HEK293 (cell line): ENCODE measurements around the gene UQCRFS1.

Source experiments
- CTCF ChIA-PET: fragments of 350-600 bp; formaldehyde crosslinking; extraction: SDS; loops from one replicate; lab custom pipeline; 2021; ENCODE audit warnings: antibody characterized with exemption; lab: Yijun Ruan, JAX
- POLR2A ChIA-PET: fragments of 300-600 bp; formaldehyde crosslinking; extraction: SDS; loops from one replicate; lab custom pipeline; 2020; ENCODE audit warnings: antibody characterized with exemption, inconsistent platforms; lab: Yijun Ruan, JAX
- H3K27ac ChIP-seq: fragments of 200-500 bp; sonication (Bioruptor generic); 2 replicates; pipeline ENCODE4 v1.5.1; 2014; ENCODE audit warnings: low read depth, low read length, control low read depth, inconsistent platforms; ENCODE audit errors: extremely low read depth
- H3K36me3 ChIP-seq, 2 experiments: fragments of 200-500 bp in 1 of 2; sonication (Bioruptor generic) in 1 of 2; 1 replicate in 1 of 2; 2 replicates in 1 of 2; pipeline ENCODE4 v1.5.1; 2014 to 2017; ENCODE audit warnings: inconsistent platforms in 2 of 2, low read length in 2 of 2; ENCODE audit not compliant: control insufficient read depth in 2 of 2, insufficient read depth in 1 of 2
- H3K4me1 ChIP-seq: fragments of 200-500 bp; sonication (Bioruptor generic); 2 replicates; pipeline ENCODE4 v1.5.1; 2014; ENCODE audit warnings: mild to moderate bottlenecking, low read length, inconsistent platforms; ENCODE audit not compliant: control insufficient read depth, insufficient read depth
- H3K4me3 ChIP-seq: 2 replicates; pipeline ENCODE4 v1.5.1; 2011; ENCODE audit warnings: low read depth, mild to moderate bottlenecking, control low read depth, low read length, moderate library complexity
- H3K9me3 ChIP-seq: fragments of 200-500 bp; sonication (Bioruptor generic); 2 replicates; pipeline ENCODE4 v1.5.1; 2014; ENCODE audit warnings: low read depth, low read length, inconsistent platforms; ENCODE audit not compliant: control insufficient read depth, insufficient read depth
- BCL6B ChIP-seq: fragments of 450-650 bp; formaldehyde crosslinking; IDR thresholded peaks from 2 replicates; pipeline ENCODE4 v1.5.1; 2017; ENCODE audit warnings: missing biosample characterization, missing genetic modification characterization
- GLI4 ChIP-seq: fragments of 450-650 bp; formaldehyde crosslinking; IDR thresholded peaks from 2 replicates; pipeline ENCODE4 v1.5.1; 2016; ENCODE audit warnings: missing biosample characterization, missing genetic modification characterization
- GLIS2 ChIP-seq: fragments of 450-650 bp; formaldehyde crosslinking; IDR thresholded peaks from 2 replicates; pipeline ENCODE4 v1.5.1; 2016; ENCODE audit warnings: missing biosample characterization, missing genetic modification characterization
- KLF7 ChIP-seq: fragments of 450-650 bp; formaldehyde crosslinking; IDR thresholded peaks from 2 replicates; pipeline ENCODE4 v1.5.1; 2016; ENCODE audit warnings: missing biosample characterization, missing genetic modification characterization, borderline replicate concordance
- KLF8 ChIP-seq: fragments of 450-650 bp; formaldehyde crosslinking; IDR thresholded peaks from 2 replicates; pipeline ENCODE4 v1.5.1; 2016; ENCODE audit warnings: missing biosample characterization, missing genetic modification characterization
- OSR2 ChIP-seq: fragments of 450-650 bp; formaldehyde crosslinking; IDR thresholded peaks from 2 replicates; pipeline ENCODE4 v1.5.1; 2016; ENCODE audit warnings: missing biosample characterization, missing genetic modification characterization
- OVOL3 ChIP-seq: fragments of 450-650 bp; formaldehyde crosslinking; IDR thresholded peaks from 2 replicates; pipeline ENCODE4 v1.5.1; 2016; ENCODE audit warnings: missing biosample characterization, missing genetic modification characterization
- SP7 ChIP-seq: fragments of 450-650 bp; formaldehyde crosslinking; IDR thresholded peaks from 2 replicates; pipeline ENCODE4 v1.5.1; 2016; ENCODE audit warnings: missing biosample characterization, missing genetic modification characterization
- TRIM28 ChIP-seq: IDR thresholded peaks from 2 replicates; pipeline ENCODE4 v1.6.1; 2011; ENCODE audit warnings: low read length, control low read depth, borderline replicate concordance
- ZBTB20 ChIP-seq: fragments of 450-650 bp; formaldehyde crosslinking; IDR thresholded peaks from 2 replicates; pipeline ENCODE4 v1.5.1; 2016; ENCODE audit warnings: missing biosample characterization, missing genetic modification characterization
- ZBTB7A ChIP-seq: fragments of 450-650 bp; formaldehyde crosslinking; IDR thresholded peaks from 2 replicates; pipeline ENCODE4 v1.5.1; 2016; ENCODE audit warnings: low read depth, missing biosample characterization, missing genetic modification characterization
- ZNF132 ChIP-seq: fragments of 450-650 bp; formaldehyde crosslinking; IDR thresholded peaks from 2 replicates; pipeline ENCODE4 v1.5.1; 2017; ENCODE audit warnings: missing biosample characterization, missing genetic modification characterization, borderline replicate concordance
- ZNF16 ChIP-seq: fragments of 450-650 bp; formaldehyde crosslinking; IDR thresholded peaks from 2 replicates; pipeline ENCODE4 v1.5.1; 2016; ENCODE audit warnings: low read depth, missing biosample characterization, missing genetic modification characterization
- ZNF174 ChIP-seq: fragments of 450-650 bp; formaldehyde crosslinking; IDR thresholded peaks from 2 replicates; pipeline ENCODE4 v1.5.0; 2017; ENCODE audit warnings: missing biosample characterization, mild to moderate bottlenecking, missing genetic modification characterization
- ZNF214 ChIP-seq: fragments of 450-650 bp; formaldehyde crosslinking; IDR thresholded peaks from 2 replicates; pipeline ENCODE4 v1.5.1; 2017; ENCODE audit warnings: missing biosample characterization, mild to moderate bottlenecking, missing genetic modification characterization, borderline replicate concordance
- ZNF501 ChIP-seq: fragments of 450-650 bp; formaldehyde crosslinking; IDR thresholded peaks from 2 replicates; pipeline ENCODE4 v1.5.1; 2016; ENCODE audit warnings: missing biosample characterization, missing genetic modification characterization
- ZNF548 ChIP-seq: fragments of 450-650 bp; formaldehyde crosslinking; IDR thresholded peaks from 2 replicates; pipeline ENCODE4 v1.5.1; 2016; ENCODE audit warnings: missing biosample characterization, missing genetic modification characterization
- ZNF629 ChIP-seq: fragments of 450-650 bp; formaldehyde crosslinking; IDR thresholded peaks from 2 replicates; pipeline ENCODE4 v1.5.1; 2017; ENCODE audit warnings: missing biosample characterization, missing genetic modification characterization
- ZNF670 ChIP-seq: fragments of 450-650 bp; formaldehyde crosslinking; IDR thresholded peaks from 2 replicates; pipeline ENCODE4 v1.5.1; 2016; ENCODE audit warnings: missing biosample characterization, missing genetic modification characterization, low read depth
- ZNF768 ChIP-seq: fragments of 450-650 bp; formaldehyde crosslinking; IDR thresholded peaks from 2 replicates; pipeline ENCODE4 v1.5.1; 2018; ENCODE audit warnings: missing biosample characterization, mild to moderate bottlenecking, missing genetic modification characterization
- ZNF785 ChIP-seq: fragments of 450-650 bp; formaldehyde crosslinking; IDR thresholded peaks from 2 replicates; pipeline ENCODE4 v1.5.1; 2016; ENCODE audit warnings: missing biosample characterization, missing genetic modification characterization

Gene UQCRFS1

DNA sequence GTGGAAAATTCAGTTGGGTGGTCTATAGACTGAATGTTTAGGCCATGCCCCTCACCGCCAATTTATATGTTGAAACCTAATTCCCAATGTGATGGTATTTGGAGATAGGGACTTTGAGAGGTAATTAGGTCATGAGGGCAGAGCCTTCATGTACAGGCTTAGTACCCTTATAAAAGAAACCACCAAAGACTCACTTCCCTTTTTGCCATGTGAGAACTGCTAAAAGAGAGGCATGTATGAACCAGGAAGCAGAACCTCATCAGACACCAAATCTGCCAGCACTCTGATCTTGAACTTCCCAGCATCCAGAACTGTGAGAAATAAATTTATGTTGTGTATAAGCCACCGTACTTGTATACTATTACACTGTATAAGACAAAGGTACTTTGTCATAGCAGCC is 40.6 kb downstream of the UQCRFS1 start:
- no peaks in the 10 kb centered on the region; a peak in 1 of 3 replicates for H3K36me3 ChIP-seq
- TF ChIP-seq GLIS2 (no peak), ZBTB7A (tag by site-specific recombination) (no peak)
- ChIA-PET POLR2A (no interaction called here), CTCF (no interaction called here)
- no peak overlapping the region for H3K4me3 ChIP-seq
- H3K9me3 ChIP-seq: peaks cover 30% of the 10 kb centered on the region
- H3K4me1 ChIP-seq: no peaks in the 10 kb centered on the region
- H3K27ac ChIP-seq: no peak overlapping the region

GRCh38 chr19:29171525-29171924 is 41.4 kb downstream of the UQCRFS1 start:
- TF ChIP-seq SP7 (tag by site-specific recombination) (no peak), ZNF785 (tag by site-specific recombination) (no peak), ZNF670 (tag by site-specific recombination) (no peak)
- CTCF ChIA-PET: interaction anchor here (0.7 to 1.0 kb wide), 2 partner anchors 87 to 228 kb away, joined by 3 read pairs; no protein-coding TSS in a partner anchor
- H3K27ac ChIP-seq: no peak overlapping the region

DNA sequence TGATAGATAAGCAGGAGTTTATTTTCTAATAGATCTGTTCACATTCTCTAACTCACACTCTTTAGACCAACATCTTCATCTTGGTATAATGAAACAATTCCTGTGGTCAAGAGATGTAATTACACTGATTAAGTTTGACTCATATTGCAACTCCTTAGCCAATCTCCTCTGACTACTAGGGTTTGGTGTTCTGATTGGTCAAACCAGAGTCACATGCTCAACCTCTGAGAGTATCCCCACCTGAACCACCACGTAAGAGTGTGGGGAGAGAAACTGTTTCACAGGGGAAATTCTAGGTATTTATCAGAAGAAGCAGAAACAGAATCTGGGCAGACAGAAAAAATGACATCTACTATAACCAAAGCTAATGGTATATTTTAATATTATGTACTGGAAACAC is 42.4 kb downstream of the UQCRFS1 start:
- Histone ChIP-seq H3K36me3 (peaks cover 0 to 3% of the 10 kb centered on the region in 2 experiments; a peak in 1 of 3 replicates), H3K4me3 (no peak overlapping the region), H3K4me1 (no peaks in the 10 kb centered on the region), H3K27ac (no peak overlapping the region), H3K9me3 (peaks cover 22% of the 10 kb centered on the region)
- ChIA-PET POLR2A (no interaction called here), CTCF (interaction anchor here (0.7 kb wide), 1 partner anchor 90 kb away, joined by 3 read pairs; no protein-coding TSS in a partner anchor)
- no peak for TF ChIP-seq ZNF548
- TF ChIP-seq ZNF629 (tag by site-specific recombination): no peak
- TF ChIP-seq GLI4 (tag by site-specific recombination): no peak
- no peak for TF ChIP-seq ZNF132 (tag by site-specific recombination)
- TF ChIP-seq ZNF768: no peak
- no peak for TF ChIP-seq ZNF501
- no peak for TF ChIP-seq ZNF214 (tag by site-specific recombination)
- TF ChIP-seq KLF7 (tag by site-specific recombination): no peak
- TF ChIP-seq BCL6B (tag by site-specific recombination): no peak
- TF ChIP-seq ZBTB20: no peak
- TF ChIP-seq OVOL3: no peak
- TF ChIP-seq KLF8 (tag by site-specific recombination): no peak
- TF ChIP-seq TRIM28: no peak

More at GRCh38 chr19:29171525-29171924, 41.4 kb downstream of the UQCRFS1 start:
- POLR2A ChIA-PET: no interaction called here
- peaks cover 0 to 3% of the 10 kb centered on the region in 2 experiments; a peak in 1 of 3 replicates for H3K36me3 ChIP-seq
- peaks cover 30% of the 10 kb centered on the region for H3K9me3 ChIP-seq
- H3K4me3 ChIP-seq: no peak overlapping the region
- H3K4me1 ChIP-seq: no peaks in the 10 kb centered on the region

GRCh38 chr19:29162694-29163093 is 50.3 kb downstream of the UQCRFS1 start:
- Histone ChIP-seq H3K27ac (no peak overlapping the region), H3K4me3 (no peak overlapping the region), H3K9me3 (peaks cover 8% of the 10 kb centered on the region), H3K36me3 (0 out of 3 replicates have a peak, but pooled peaks cover 0 to 3% of the 10 kb centered on the region in 2 experiments)
- CTCF ChIA-PET: interaction anchor here (0.6 to 1.2 kb wide), 4 partner anchors 31 to 1770 kb away, joined by 3 to 5 read pairs (median 4); no protein-coding TSS in a partner anchor
- POLR2A ChIA-PET: no interaction called here
- no peak for TF ChIP-seq ZNF174
- TF ChIP-seq ZBTB20: no peak
- TF ChIP-seq ZNF16 (tag by site-specific recombination): no peak
- no peak for TF ChIP-seq OSR2 (tag by site-specific recombination)
- TF ChIP-seq, all 188 proteins: peak for 0
- H3K4me1 ChIP-seq: 0 out of 2 replicates have a peak, but pooled peaks cover 2% of the 10 kb centered on the region
